Activated CD8-positive, alpha-beta memory T cell treated with anti-CD3 and anti-CD28 coated beads, Interleukin-2, amount 10 ng/mL, durations not matched to agents 7 days and 5 days (primary cell): ENCODE measurements around the gene ELN. TPM values are rescaled to one million over a fixed set of nuclear protein-coding genes. Genes with fewer than 3 reads are reported as not detected.
A peak's percentile ranks its signal among the peaks of the same experiment; 100 is the strongest.

Experiments used
- ATAC-seq: fragments of 150-1000 bp; cut with Tn5 transposase; one replicate; pipeline ENCODE4 v1.10.0; 2021; ENCODE audit warnings: moderate library complexity
- CTCF ChIA-PET: fragments of 350-600 bp; sonication (Branson Sonifier 250); formaldehyde crosslinking; loops from one replicate; lab custom pipeline; 2021; ENCODE audit warnings: antibody characterized with exemption; lab: Charles Lee
- DNase-seq: peaks from one replicate; pipeline ENCODE4 v3.0.0-alpha.2; 2020
- H3K27ac Mint-ChIP-seq: one replicate; pipeline ENCODE4 v1.8.0; 2021; ENCODE audit warnings: mild to moderate bottlenecking, mixed read lengths
- H3K27me3 Mint-ChIP-seq: one replicate; pipeline ENCODE4 v1.8.0; 2021; ENCODE audit warnings: mixed read lengths
- H3K36me3 Mint-ChIP-seq: one replicate; pipeline ENCODE4 v1.8.0; 2021; ENCODE audit warnings: mild to moderate bottlenecking, mixed read lengths
- H3K4me1 Mint-ChIP-seq: one replicate; pipeline ENCODE4 v1.8.0; 2021; ENCODE audit warnings: mixed read lengths
- H3K4me3 Mint-ChIP-seq: one replicate; pipeline ENCODE4 v1.8.0; 2021; ENCODE audit warnings: mild to moderate bottlenecking, moderate library complexity, mixed read lengths
- H3K9me3 Mint-ChIP-seq: one replicate; pipeline ENCODE4 v1.8.0; 2022; ENCODE audit warnings: low read depth, mixed read lengths
- total RNA-seq, 2 experiments: library from RNA; stranded (reverse); gene quantifications; one replicate each; pipeline ENCODE4 v1.2.3, GENCODE V29; 2021

Gene ELN
- total RNA-seq, 2 experiments from 2014 or later: not detected

DNA sequence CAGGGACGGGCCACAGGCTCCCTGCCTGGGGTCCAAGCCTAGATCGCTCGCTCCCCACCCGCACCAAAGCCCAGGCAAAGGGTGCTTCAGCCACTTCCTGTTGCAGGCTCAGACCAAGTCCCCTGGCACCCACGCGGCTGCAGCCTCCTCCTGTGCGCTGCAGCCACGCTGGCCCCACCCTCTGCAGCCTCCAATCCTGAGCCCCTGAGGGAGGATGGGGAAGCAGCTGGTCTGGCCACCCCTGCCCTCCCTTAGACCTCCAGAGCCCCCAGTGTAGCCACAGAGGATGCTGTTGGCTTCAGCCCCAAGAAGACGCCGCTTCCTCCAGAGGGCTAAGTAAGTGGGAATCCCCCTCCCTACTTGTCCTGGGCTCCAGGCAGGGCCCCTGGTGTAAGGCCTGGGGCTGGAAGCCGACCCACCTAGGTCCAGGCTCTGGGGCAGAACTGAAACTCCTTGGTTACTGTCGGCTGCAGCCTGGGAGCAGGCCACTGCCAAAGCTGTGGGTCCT is 65.0 kb downstream of the ELN start:
- no peaks in the 10 kb centered on the region for H3K27me3 Mint-ChIP-seq
- CTCF ChIA-PET: interaction anchor here (0.8 to 1.1 kb wide), 4 partner anchors 25 to 115 kb away, joined by 3 read pairs; no protein-coding TSS in a partner anchor
- peak overlapping the region; percentile 95 for H3K27ac Mint-ChIP-seq
- peaks cover 15% of the 10 kb centered on the region for H3K36me3 Mint-ChIP-seq
- ATAC-seq (peak; percentile 17), DNase-seq (peak; percentile 60)
- peaks cover 36% of the 10 kb centered on the region for H3K4me1 Mint-ChIP-seq
- H3K9me3 Mint-ChIP-seq: no peaks in the 10 kb centered on the region
- H3K4me3 Mint-ChIP-seq: peak overlapping the region; percentile 81

DNA sequence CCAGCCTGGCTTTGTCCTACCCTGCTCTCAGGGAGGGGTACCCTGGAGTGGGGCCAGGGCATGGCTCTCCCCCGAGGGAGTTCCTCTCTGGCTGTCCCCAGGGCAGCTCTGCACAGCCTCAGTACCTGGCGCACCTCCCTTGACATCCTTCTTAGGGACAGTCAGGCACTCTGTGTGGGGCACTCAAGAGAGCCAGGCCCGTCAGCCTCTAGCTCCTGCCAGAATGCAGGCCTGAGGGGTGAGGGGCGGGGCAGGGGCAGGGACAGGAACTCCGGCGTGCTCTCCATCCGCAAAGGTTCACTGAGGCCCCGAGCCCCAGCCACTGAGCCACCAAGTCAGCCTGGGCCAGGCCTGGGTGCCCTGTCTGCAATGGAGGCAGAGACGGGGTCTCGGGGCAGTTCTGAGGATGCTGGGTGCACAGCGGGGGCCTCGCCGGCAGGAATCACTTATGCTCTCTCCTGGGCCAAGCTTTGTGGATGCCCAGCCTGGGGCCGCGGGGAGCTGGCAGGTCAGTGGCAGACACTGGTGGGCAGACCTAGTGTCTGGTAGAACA is 65.8 kb downstream of the ELN start:
- CTCF ChIA-PET: interaction anchor here (0.6 to 1.9 kb wide), 4 partner anchors 9 to 81 kb away, joined by 3 to 10 read pairs (median 4); partner anchors contain the start of gene EIF4H
- Mint-ChIP-seq H3K27me3 (no peaks in the 10 kb centered on the region), H3K27ac (peak overlapping the region; percentile 95), H3K4me1 (peaks cover 35% of the 10 kb centered on the region), H3K4me3 (peak overlapping the region; percentile 81), H3K9me3 (no peaks in the 10 kb centered on the region), H3K36me3 (peaks cover 21% of the 10 kb centered on the region)
- ATAC-seq (peak; percentile 47), DNase-seq (no peak)

- Mint-ChIP-seq H3K4me3 (peak overlapping the region; percentile 81), H3K4me1 (peaks cover 33% of the 10 kb centered on the region), H3K27me3 (no peaks in the 10 kb centered on the region), H3K27ac (peak overlapping the region; percentile 95), H3K36me3 (peaks cover 23% of the 10 kb centered on the region), H3K9me3 (no peaks in the 10 kb centered on the region)
- CTCF ChIA-PET: interaction anchor here (0.6 to 1.9 kb wide), 4 partner anchors 9 to 80 kb away, joined by 3 to 10 read pairs (median 4); partner anchors contain the start of gene EIF4H
- peak; percentile 79 for ATAC-seq
- peak; percentile 93 for DNase-seq
Measured at GRCh38 chr7:74094224-74095101, 66.5 kb downstream of the ELN start.

DNA sequence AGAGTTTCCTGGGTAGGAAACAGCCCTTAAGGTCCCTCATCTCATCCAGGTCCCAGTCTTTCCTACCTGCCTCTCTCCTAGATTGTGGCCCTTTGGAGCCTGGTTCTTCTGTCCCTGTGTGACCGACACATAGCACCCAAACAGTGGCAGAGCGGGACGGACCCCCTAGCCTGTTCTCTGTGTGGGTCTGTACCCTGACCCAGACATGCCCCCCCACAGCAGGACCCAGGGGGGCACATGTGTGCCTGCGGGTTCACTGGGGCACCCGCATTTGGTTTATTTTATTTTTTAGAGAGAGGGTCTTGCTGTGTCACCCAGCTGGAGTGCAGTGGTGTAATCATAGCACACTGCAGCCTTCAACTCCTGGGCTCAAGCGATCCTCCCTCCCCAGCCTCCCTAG is 67.2 kb downstream of the ELN start:
- Mint-ChIP-seq H3K36me3 (peaks cover 29% of the 10 kb centered on the region), H3K27ac (peak overlapping the region; percentile 95), H3K4me1 (peaks cover 36% of the 10 kb centered on the region), H3K27me3 (no peaks in the 10 kb centered on the region), H3K4me3 (peak overlapping the region; percentile 81), H3K9me3 (no peaks in the 10 kb centered on the region)
- CTCF ChIA-PET: interaction anchor here (0.6 to 1.9 kb wide), 2 partner anchors 80 to 103 kb away, joined by 3 to 10 read pairs; partner anchors contain the start of gene EIF4H
- ATAC-seq (no peak), DNase-seq (no peak)

DNA sequence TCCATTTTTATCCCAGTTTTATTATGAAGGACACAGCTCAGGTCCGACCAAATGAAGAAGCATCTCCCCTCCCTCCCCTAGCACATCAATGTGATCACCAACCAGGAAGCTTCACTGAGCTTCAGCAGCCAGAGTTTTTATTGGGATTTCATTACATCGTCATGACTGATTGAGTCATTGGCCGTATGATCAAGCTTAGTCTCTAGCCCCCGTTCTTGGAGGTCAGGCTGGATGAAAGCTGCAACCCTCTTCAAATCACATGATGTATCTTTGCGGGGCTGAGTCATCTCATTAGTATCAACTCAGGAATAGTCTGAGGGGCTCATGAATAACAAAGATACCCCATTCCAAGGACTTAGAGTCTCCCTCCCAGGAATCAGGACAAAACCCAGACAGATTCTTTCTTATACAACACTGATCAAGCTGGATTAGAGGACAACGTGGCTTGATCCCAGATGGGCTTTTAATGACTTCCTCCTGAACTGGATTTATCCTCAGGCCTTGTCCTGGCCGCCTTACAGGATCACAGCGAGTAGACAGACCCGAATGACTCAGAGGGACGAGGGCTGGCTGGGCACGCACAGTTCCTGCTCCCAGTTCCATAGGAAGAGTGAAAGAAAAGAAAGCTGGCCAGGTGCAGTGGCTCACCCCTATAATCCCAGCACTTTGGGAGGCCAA is 70.1 kb downstream of the ELN start:
- H3K4me3 Mint-ChIP-seq: no peak overlapping the region
- CTCF ChIA-PET: interaction anchor here (1.2 to 1.3 kb wide), 3 partner anchors 15 to 303 kb away, joined by 3 read pairs; no protein-coding TSS in a partner anchor
- H3K27me3 Mint-ChIP-seq: no peaks in the 10 kb centered on the region
- ATAC-seq (no peak), DNase-seq (no peak)
- H3K27ac Mint-ChIP-seq: no peak overlapping the region
- H3K4me1 Mint-ChIP-seq: peaks cover 23% of the 10 kb centered on the region
- peaks cover 31% of the 10 kb centered on the region for H3K36me3 Mint-ChIP-seq
- H3K9me3 Mint-ChIP-seq: no peaks in the 10 kb centered on the region

- H3K36me3 Mint-ChIP-seq: peaks cover 37% of the 10 kb centered on the region
- no peak for ATAC-seq
- no peak overlapping the region for H3K27ac Mint-ChIP-seq
- no peaks in the 10 kb centered on the region for H3K27me3 Mint-ChIP-seq
- DNase-seq: no peak
- CTCF ChIA-PET: no interaction called here
- H3K4me3 Mint-ChIP-seq: no peak overlapping the region
- H3K9me3 Mint-ChIP-seq: no peaks in the 10 kb centered on the region
- H3K4me1 Mint-ChIP-seq: peaks cover 15% of the 10 kb centered on the region
Measured at GRCh38 chr7:74099031-74099430, 71.1 kb downstream of the ELN start.

GRCh38 chr7:74101061-74101681 is 73.2 kb downstream of the ELN start:
- Mint-ChIP-seq H3K36me3 (peaks cover 38% of the 10 kb centered on the region), H3K27ac (no peak overlapping the region), H3K27me3 (no peaks in the 10 kb centered on the region), H3K4me3 (no peak overlapping the region), H3K4me1 (peaks cover 4% of the 10 kb centered on the region), H3K9me3 (no peaks in the 10 kb centered on the region)
- ATAC-seq (no peak), DNase-seq (no peak)
- CTCF ChIA-PET: interaction anchor here (1.6 kb wide), 1 partner anchor 300 kb away, joined by 5 read pairs; no protein-coding TSS in a partner anchor

- peaks cover 4% of the 10 kb centered on the region for H3K4me1 Mint-ChIP-seq
- H3K27me3 Mint-ChIP-seq: no peaks in the 10 kb centered on the region
- CTCF ChIA-PET: interaction anchor here (0.7 to 1.1 kb wide), 2 partner anchors 9 to 298 kb away, joined by 3 to 4 read pairs; no protein-coding TSS in a partner anchor
- H3K4me3 Mint-ChIP-seq: no peak overlapping the region
- DNase-seq (no peak), ATAC-seq (no peak)
- H3K27ac Mint-ChIP-seq: no peak overlapping the region
- no peaks in the 10 kb centered on the region for H3K9me3 Mint-ChIP-seq
- peaks cover 30% of the 10 kb centered on the region for H3K36me3 Mint-ChIP-seq
Measured at GRCh38 chr7:74103219-74103772, 75.3 kb downstream of the ELN start.

DNA sequence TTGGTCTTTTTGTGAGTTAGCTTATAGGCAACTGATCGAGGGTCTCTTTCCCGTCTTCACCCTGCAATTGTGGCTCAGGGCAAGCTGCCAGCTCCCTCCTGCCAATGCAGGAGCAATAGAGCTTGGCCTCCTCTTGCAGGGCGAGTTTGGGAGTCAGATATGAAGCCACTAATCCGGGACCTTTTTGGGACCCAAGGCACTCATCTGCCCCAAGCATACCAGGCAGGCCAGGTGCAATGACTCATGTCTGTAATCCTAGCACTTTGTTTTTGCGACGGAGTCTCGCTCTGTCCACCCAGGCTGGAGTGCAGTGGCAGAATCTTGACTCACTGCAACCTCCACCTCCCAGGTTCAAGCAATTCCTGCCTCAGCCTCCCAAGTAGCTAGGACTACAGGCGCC is 76.7 kb downstream of the ELN start:
- no peak for ATAC-seq
- CTCF ChIA-PET: no interaction called here
- Mint-ChIP-seq H3K27ac (no peak overlapping the region), H3K27me3 (no peaks in the 10 kb centered on the region), H3K4me1 (peaks cover 4% of the 10 kb centered on the region), H3K9me3 (no peaks in the 10 kb centered on the region), H3K4me3 (no peak overlapping the region), H3K36me3 (peaks cover 21% of the 10 kb centered on the region)
- DNase-seq: no peak

DNA sequence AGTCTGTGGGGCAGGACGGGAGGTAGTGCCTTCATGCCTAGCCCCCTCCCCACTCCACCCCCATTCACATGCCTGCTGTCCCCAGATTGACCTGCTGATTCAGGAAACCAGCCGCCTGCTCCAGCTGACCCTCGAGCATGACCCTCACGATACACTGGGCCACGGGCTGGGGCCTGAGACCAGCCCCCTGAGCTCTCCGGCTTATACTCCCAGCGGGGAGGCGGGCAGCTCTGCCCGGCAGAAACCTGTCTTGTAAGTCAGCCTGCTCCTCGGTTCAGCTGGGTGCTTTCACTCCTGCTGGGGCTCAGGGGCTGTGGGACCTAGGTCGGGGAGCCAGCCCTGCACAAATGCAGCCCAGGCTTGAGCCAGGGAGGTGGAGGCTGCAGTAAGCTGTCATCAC is 78.0 kb downstream of the ELN start:
- Mint-ChIP-seq H3K9me3 (no peaks in the 10 kb centered on the region), H3K4me1 (no peaks in the 10 kb centered on the region), H3K4me3 (no peak overlapping the region), H3K27ac (no peak overlapping the region), H3K36me3 (peaks cover 17% of the 10 kb centered on the region), H3K27me3 (no peaks in the 10 kb centered on the region)
- ATAC-seq: no peak
- DNase-seq: no peak
- CTCF ChIA-PET: no interaction called here

DNA sequence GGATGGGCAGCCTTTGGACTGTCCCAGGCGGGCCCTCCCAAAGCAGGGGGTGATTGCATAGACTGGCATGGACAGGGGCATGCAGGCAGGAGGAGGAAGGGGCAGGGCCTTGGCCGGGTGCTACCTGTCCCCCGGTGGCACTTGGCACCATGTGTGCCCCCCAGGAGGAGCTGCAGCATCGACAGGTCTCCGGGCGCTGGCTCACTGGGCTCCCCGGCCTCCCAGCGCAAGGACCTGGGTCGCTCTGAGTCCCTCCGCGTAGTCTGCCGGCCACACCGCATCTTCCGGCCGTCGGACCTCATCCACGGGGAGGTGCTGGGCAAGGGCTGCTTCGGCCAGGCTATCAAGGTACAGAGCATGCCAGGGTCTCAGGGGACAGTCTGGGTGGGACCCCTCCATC is 78.9 kb downstream of the ELN start:
- peaks cover 21% of the 10 kb centered on the region for H3K36me3 Mint-ChIP-seq
- H3K27ac Mint-ChIP-seq: no peak overlapping the region
- no peaks in the 10 kb centered on the region for H3K9me3 Mint-ChIP-seq
- H3K4me1 Mint-ChIP-seq: no peaks in the 10 kb centered on the region
- no peaks in the 10 kb centered on the region for H3K27me3 Mint-ChIP-seq
- no peak overlapping the region for H3K4me3 Mint-ChIP-seq
- no peak for ATAC-seq
- CTCF ChIA-PET: no interaction called here
- no peak for DNase-seq

- Mint-ChIP-seq H3K9me3 (no peaks in the 10 kb centered on the region), H3K27me3 (no peaks in the 10 kb centered on the region), H3K36me3 (peaks cover 25% of the 10 kb centered on the region), H3K4me1 (no peaks in the 10 kb centered on the region), H3K4me3 (no peak overlapping the region), H3K27ac (no peak overlapping the region)
- DNase-seq: no peak
- CTCF ChIA-PET: no interaction called here
- no peak for ATAC-seq
Measured at GRCh38 chr7:74115326-74115725, 87.4 kb downstream of the ELN start.
